Vagina (tissue), 2 donors: ENCODE measurements around the gene GNE.

ENCODE experiments used
- POLR2A ChIP-seq, 2 donors: fragments of 450-650 bp; IDR thresholded peaks; one replicate each; pipeline ENCODE4 v1.6.1; 2017; ENCODE audit warnings: antibody characterized with exemption in 2 of 2, mild to moderate bottlenecking in 2 of 2, moderate library complexity in 2 of 2
- TF ChIP-seq, protein P1 (sequence below), 3 experiments: fragments of 450-650 bp in 2 of 3; fragments of 200-600 bp in 1 of 3; sonication (generic) in 1 of 3; IDR thresholded peaks; one replicate each; pipeline ENCODE4 v1.5.1; 2017 to 2019; ENCODE audit warnings: antibody characterized with exemption in 3 of 3, mild to moderate bottlenecking in 2 of 3, moderate library complexity in 2 of 3

DNA sequence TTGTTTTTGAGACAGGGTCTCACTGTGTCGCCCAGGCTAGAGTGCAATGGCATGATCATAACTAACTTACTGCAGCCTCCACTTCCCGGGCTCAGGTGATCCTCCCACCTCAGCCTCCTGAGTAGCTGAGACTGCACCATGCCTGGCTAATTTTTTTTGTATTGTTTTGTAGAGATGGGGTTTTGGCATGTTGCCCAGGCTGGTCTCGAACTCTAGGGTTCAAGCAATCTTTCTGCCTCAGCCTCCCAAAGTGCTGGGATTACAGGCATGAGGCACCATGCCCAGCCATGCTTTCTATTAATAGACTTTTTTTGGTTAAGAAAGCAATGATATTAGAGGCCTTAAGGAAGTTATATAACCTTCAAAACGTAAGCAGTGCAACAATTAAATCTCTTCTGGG, 44.3 kb downstream of the GNE start:
- TF ChIP-seq POLR2A (IDR thresholded peaks at IDR 0.05) = no peak
- TF ChIP-seq, protein P1, sequence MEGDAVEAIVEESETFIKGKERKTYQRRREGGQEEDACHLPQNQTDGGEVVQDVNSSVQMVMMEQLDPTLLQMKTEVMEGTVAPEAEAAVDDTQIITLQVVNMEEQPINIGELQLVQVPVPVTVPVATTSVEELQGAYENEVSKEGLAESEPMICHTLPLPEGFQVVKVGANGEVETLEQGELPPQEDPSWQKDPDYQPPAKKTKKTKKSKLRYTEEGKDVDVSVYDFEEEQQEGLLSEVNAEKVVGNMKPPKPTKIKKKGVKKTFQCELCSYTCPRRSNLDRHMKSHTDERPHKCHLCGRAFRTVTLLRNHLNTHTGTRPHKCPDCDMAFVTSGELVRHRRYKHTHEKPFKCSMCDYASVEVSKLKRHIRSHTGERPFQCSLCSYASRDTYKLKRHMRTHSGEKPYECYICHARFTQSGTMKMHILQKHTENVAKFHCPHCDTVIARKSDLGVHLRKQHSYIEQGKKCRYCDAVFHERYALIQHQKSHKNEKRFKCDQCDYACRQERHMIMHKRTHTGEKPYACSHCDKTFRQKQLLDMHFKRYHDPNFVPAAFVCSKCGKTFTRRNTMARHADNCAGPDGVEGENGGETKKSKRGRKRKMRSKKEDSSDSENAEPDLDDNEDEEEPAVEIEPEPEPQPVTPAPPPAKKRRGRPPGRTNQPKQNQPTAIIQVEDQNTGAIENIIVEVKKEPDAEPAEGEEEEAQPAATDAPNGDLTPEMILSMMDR (IDR thresholded peaks at IDR 0.05) = no peak
